GM12875 (cell line): ENCODE results near the gene NRP1.

Experiments
- H3K4me3 ChIP-seq: one replicate; pipeline ENCODE4 v1.5.1; 2011; ENCODE audit warnings: low read depth, low read length, control low read depth
- TF ChIP-seq, protein P1 (sequence below): IDR thresholded peaks from 2 replicates; pipeline ENCODE4 v1.5.1; 2011; ENCODE audit warnings: low read depth, mild to moderate bottlenecking, control low read depth, inconsistent platforms, low read length, moderate library complexity, borderline replicate concordance; ENCODE audit not compliant: insufficient read depth

The NRP1 gene

DNA sequence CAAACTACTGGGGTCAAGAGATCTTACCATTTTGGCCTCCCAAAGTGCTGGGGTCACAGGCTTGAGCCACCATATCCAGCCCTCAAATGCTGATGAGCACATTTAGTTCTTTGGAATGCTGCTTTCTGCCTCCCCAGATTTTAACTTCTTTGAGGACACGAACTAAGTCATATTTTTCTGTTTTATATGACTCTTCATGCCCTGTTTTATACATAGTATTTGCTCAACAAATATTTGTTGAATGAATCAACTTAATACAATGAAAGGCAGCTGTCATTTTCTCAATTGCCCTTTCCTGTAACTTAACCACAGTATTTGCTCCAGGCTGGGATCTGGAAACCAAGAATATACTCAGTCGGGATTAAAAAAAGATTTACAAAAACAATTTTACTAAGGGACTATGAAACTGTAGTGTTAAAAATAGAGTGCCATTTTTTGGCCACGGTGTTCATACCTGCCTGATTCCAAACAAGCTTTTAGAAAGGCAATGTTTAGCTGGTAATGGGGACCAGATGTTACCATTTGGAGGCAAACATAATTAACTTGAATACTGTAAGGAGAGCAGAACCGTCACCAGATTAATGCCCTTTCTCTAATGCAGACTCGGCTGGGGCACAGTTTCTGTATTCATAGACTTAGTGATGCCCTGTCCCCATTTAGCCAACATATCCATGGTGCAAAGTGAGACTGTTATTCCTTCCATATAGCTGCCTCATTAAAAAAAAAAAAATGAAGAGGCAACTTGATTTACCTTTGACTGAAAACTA lies 117.6 kb downstream of the NRP1 start:
- TF ChIP-seq, protein P1, sequence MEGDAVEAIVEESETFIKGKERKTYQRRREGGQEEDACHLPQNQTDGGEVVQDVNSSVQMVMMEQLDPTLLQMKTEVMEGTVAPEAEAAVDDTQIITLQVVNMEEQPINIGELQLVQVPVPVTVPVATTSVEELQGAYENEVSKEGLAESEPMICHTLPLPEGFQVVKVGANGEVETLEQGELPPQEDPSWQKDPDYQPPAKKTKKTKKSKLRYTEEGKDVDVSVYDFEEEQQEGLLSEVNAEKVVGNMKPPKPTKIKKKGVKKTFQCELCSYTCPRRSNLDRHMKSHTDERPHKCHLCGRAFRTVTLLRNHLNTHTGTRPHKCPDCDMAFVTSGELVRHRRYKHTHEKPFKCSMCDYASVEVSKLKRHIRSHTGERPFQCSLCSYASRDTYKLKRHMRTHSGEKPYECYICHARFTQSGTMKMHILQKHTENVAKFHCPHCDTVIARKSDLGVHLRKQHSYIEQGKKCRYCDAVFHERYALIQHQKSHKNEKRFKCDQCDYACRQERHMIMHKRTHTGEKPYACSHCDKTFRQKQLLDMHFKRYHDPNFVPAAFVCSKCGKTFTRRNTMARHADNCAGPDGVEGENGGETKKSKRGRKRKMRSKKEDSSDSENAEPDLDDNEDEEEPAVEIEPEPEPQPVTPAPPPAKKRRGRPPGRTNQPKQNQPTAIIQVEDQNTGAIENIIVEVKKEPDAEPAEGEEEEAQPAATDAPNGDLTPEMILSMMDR, result no peak
- no peak overlapping the region for H3K4me3 ChIP-seq

DNA sequence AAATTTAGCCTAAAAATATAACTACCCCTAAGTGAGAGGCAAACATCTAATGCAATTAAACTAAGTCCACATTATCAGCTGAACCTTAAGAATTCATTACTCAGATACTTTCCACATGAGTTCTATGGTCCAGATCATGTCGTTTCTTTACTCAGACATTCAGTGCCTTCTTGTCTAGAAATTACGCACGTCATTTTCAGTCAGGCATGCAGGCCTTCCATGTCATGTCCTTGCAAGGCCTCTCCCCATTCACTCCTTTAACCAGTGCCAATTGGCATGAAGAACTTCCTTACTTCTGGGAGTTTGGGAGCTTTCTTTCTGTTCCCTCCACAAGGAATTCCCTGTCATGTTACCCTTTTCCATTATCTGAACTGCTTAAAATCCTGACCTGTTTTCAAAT lies 118.8 kb downstream of the NRP1 start:
- TF ChIP-seq, protein P1, result no peak
- H3K4me3 ChIP-seq, result no peak overlapping the region

DNA sequence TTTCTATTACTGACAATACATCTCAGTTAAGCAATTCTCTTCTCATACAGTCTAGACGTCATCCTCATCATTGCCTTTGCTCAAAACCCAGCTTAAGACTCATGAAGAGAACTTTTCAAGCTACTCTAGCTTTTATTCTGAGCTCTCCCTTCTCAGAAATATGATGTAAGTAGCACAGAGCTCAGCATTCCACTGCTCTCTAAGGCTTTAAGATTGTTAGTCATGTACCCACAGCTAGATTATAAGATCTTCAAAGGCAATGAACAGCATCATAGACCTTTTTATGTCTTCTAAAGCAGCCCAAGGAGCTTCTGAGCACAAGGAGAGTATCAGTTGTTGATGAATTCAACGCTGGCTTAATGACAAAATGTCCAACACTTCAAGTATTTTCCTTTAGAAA lies 119.3 kb downstream of the NRP1 start:
- no peak overlapping the region for H3K4me3 ChIP-seq
- TF ChIP-seq, protein P1, result no peak

DNA sequence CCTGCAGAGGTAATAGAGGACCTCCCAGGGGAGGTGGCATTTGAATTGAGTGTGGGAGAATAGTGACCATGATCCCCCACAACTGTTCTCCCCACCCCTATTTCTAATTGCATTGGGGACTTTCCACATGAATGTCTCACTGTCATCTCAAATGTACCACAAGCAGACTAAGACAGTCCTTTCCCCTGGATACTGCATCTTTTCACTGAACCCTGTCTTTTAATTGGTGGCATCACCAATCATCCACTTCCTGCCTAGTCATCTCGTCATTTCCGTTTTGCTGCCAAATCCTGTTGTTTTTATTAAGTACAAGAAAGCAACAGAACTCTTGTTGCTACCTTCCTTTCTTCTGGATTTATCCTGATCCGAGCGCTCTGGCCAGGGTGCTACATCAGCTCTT lies 120.3 kb downstream of the NRP1 start:
- H3K4me3 ChIP-seq, result no peak overlapping the region
- TF ChIP-seq, protein P1, result no peak

DNA sequence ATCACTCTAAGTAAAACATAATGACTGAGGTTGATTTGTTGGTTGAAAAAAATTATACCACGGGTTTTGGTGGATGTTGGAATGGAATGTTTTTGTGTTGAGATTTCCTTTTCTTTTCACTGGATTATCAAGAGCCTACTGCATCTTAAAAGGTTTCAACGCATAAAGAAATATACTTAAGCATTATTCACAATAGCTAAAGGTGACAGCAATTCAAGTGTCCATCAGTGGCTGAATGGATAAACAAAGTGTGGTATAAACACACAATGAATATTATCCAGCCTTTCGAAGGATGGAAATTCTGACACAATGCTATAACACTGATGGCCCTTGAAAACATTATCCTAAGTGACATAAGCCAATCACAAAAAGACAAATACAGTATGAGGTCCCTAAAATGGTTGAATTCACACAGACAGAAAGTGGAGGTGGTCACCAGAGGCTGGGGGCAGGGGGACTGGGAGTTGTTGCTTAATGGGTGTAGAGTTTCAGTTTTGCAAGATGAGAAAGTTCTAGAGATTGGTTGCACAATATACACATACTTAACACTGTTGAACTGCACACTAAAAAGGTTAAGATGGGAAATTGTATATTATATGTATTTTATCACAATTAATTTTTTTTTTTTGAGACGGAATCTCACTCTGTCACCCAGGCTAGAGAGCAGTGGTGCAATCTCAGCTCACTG lies 122.3 kb downstream of the NRP1 start:
- TF ChIP-seq, protein P1, result no peak
- H3K4me3 ChIP-seq, result no peak overlapping the region

DNA sequence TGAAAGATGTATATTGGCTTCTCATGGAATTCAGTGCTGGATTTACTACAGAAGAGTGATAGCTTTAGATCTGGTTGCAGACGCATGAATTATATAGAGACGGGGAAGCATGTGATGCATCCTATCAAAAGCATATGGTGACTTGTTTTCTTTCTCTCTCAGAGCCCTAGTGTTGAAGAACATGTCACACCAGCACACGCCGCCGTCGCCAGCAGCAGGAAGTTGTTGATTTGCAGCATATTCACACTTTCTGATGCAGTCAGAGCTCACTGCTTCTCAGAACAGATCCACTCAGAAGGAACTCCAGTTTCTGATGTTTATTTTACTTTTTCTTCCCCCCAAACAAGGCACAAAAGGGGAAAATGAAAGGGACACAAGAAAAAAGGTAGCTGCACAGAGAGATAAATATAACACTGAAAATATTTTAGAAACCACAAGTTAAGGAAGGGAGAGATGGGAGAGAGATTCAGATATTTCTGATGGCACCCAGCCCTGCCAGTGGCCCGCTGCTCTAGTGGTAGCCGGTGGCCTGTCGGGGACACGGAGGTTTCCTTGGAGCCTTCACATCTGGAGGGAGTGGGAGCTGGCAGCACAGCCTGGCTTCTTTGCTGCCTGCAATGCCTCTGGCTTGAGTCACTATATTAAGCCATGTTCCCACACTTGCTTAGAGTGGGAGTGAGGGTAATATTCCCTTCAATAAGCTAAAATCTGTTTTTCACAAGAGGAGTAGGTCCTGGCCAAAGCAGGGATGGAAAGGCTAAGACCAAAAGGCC lies 123.2 kb downstream of the NRP1 start:
- TF ChIP-seq, protein P1, result no peak

More for the DNA sequence above, 123.2 kb downstream of the NRP1 start:
- no peak overlapping the region for H3K4me3 ChIP-seq
